Measurements from ENCODE around the gene RASSF3.

GRCh38 chr12:64737539-64737938 is 127.2 kb downstream of the RASSF3 start:
- TF ChIP-seq CTCF (conservative IDR thresholded peaks at IDR 0.05): no peak
- TF ChIP-seq ZFX (IDR thresholded peaks at IDR 0.05): no peak
